Ascending aorta (tissue), 2 donors: ENCODE data around the gene VAPA. TPM values are rescaled to one million over a fixed set of nuclear protein-coding genes. Genes with fewer than 3 reads are reported as not detected.

ENCODE experiments used
- DNase-seq, 2 donors: peaks; one replicate each; pipeline ENCODE4 v3.0.0-alpha.2; 2019; ENCODE audit warnings: low spot score in 2 of 2
- H3K27ac ChIP-seq, 2 donors: fragments of 200-600 bp; sonication (generic); one replicate each; pipeline ENCODE4 v1.5.1; 2016 to 2017; ENCODE audit warnings: mild to moderate bottlenecking in 1 of 2
- H3K27me3 ChIP-seq: fragments of 200-600 bp; sonication (generic); one replicate; pipeline ENCODE4 v1.5.1; 2017
- H3K36me3 ChIP-seq, 2 donors: fragments of 200-600 bp; sonication (generic); one replicate each; pipeline ENCODE4 v1.5.1; 2016
- H3K4me1 ChIP-seq, 2 donors: fragments of 200-600 bp; sonication (generic); one replicate each; pipeline ENCODE4 v1.5.1; 2016 to 2017; ENCODE audit warnings: mild to moderate bottlenecking in 1 of 2
- H3K4me3 ChIP-seq, 2 donors: fragments of 200-600 bp; sonication (generic); one replicate each; pipeline ENCODE4 v1.5.1; 2016 to 2017; ENCODE audit warnings: mild to moderate bottlenecking in 1 of 2
- H3K9me3 ChIP-seq, 2 donors: fragments of 200-600 bp; sonication (generic); one replicate each; pipeline ENCODE4 v1.5.1; 2016
- CTCF ChIP-seq, 3 experiments: fragments of 200-600 bp in 2 of 3; fragments of 450-650 bp in 1 of 3; sonication (generic) in 2 of 3; IDR thresholded peaks; one replicate each; pipeline ENCODE4 v1.5.1; 2016 to 2019; ENCODE audit warnings: antibody characterized with exemption in 3 of 3, mild to moderate bottlenecking in 1 of 3, moderate library complexity in 1 of 3
- intact Hi-C: fragments of 100-400 bp; cut with DNase I; formaldehyde crosslinking; loops from one replicate; pipeline ENCODE4 v1.15.1; 2023
- total RNA-seq: library from RNA; depleted of rRNA; stranded (reverse); fragments of >200 nt; gene quantifications from one replicate; pipeline ENCODE4 v1.1.0, GENCODE V29; 2016

The VAPA gene
- total RNA-seq, 1 donor from 2014 or later = 109 TPM

DNA sequence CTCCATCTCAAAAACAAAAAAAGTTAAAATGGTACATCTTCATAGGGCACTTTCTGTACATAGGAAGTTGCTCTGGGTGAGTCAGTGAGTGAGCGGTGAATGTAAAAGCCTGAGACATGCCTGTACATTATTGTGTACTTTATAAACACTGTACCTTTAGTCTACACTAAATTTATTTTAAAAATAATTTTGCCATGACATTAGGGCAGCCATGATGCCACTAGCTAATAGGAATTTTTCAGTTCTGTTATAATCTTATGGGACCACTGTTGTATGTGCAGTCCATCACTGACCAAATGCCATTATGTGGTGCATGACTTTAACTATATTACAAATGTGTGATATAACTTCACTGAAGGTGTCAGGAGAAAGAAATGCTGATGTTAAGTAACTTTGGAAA lies 39.1 kb upstream of the VAPA start:
- no peak for TF ChIP-seq CTCF (IDR thresholded peaks at IDR 0.05)
- intact Hi-C loops = no loop called here

DNA sequence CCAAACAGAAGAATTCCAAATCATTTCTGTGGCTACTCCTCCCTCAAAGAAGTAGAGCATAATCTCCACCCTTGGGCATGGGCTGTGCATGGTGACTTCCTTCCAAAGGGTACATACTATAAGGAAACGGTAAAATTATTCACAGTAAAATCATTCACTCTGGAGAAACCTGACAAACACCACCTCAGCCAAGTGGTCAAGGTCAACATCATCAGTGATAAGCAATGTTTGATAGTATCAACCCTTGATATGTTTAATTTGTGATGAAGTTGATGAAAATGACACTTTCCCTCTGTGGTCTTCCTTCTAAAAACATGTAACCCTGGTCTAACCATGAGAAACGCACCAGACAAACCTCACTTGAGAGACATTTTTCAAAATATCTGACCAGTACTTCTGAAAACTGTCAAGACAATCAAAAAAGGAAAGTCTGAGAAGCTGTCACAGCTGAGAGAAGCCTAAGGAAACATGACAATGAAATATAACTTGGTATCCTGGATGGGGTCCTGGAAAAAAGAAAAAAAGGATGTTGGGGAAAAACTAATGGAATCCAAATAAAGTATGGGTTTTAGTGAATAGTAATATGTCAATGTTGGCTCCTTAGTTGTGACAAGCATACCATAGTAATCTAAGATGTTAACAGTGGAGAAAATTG lies 37.5 kb upstream of the VAPA start:
- no peak for DNase-seq
- H3K27ac ChIP-seq = peak overlapping the region; percentile 63 to 64
- H3K27me3 ChIP-seq = no peaks in the 10 kb centered on the region
- H3K36me3 ChIP-seq = no peaks in the 10 kb centered on the region
- intact Hi-C loops = no loop called here
- peaks cover 0 to 6% of the 10 kb centered on the region in 2 donors for H3K4me1 ChIP-seq
- H3K9me3 ChIP-seq = no peaks in the 10 kb centered on the region
- no peak for TF ChIP-seq CTCF (IDR thresholded peaks at IDR 0.05)
- H3K4me3 ChIP-seq = peak overlapping the region in 1 of 2 donors; percentile 56

More for the DNA sequence above, 39.1 kb upstream of the VAPA start:
- Histone ChIP-seq H3K36me3 (no peaks in the 10 kb centered on the region), H3K9me3 (no peaks in the 10 kb centered on the region), H3K4me3 (no peak overlapping the region), H3K27ac (no peak overlapping the region), H3K4me1 (peaks cover 0 to 6% of the 10 kb centered on the region in 2 donors), H3K27me3 (no peaks in the 10 kb centered on the region)
- DNase-seq = no peak

GRCh38 chr18:9876867-9877654 lies 36.8 kb upstream of the VAPA start:
- TF ChIP-seq CTCF (IDR thresholded peaks at IDR 0.05) = no peak
- Histone ChIP-seq H3K27ac (peak overlapping the region; percentile 63 to 64), H3K4me1 (peaks cover 0 to 6% of the 10 kb centered on the region in 2 donors), H3K4me3 (peak overlapping the region; percentile 38 to 56), H3K9me3 (no peaks in the 10 kb centered on the region), H3K36me3 (no peaks in the 10 kb centered on the region), H3K27me3 (no peaks in the 10 kb centered on the region)
- intact Hi-C loops = no loop called here
- peak in 1 of 2 donors; percentile 73 for DNase-seq

- Histone ChIP-seq H3K4me3 (peak overlapping the region; percentile 38 to 56), H3K27ac (peak overlapping the region; percentile 63 to 64), H3K36me3 (no peaks in the 10 kb centered on the region), H3K4me1 (peaks cover 0 to 6% of the 10 kb centered on the region in 2 donors), H3K9me3 (no peaks in the 10 kb centered on the region), H3K27me3 (no peaks in the 10 kb centered on the region)
- DNase-seq = no peak
- intact Hi-C loops = no loop called here
- no peak for TF ChIP-seq CTCF (IDR thresholded peaks at IDR 0.05)
Measured at GRCh38 chr18:9877655-9878014, 36.2 kb upstream of the VAPA start.

DNA sequence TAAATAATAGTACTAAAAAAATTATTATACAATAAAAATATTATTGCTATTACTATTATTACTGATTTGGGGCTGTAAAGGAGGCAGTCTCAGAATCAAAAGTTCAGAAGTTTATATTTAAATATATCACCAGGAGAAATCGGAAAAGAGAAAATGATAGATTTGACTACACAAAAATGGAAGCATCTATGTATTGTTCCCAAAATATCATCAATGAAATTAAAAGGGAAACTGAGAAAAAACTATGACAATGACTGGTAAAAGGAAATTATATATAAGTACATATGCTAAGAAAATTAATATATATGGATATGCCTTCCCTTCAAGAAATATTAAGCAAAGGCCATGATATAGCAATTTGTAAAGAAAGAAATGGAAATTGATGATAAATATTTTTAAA lies 35.7 kb upstream of the VAPA start:
- Histone ChIP-seq H3K27me3 (no peaks in the 10 kb centered on the region), H3K4me1 (peaks cover 0 to 6% of the 10 kb centered on the region in 2 donors), H3K9me3 (no peaks in the 10 kb centered on the region), H3K27ac (no peak overlapping the region), H3K4me3 (no peak overlapping the region), H3K36me3 (no peaks in the 10 kb centered on the region)
- no peak for DNase-seq
- TF ChIP-seq CTCF (IDR thresholded peaks at IDR 0.05) = no peak
- intact Hi-C loops = no loop called here
